ENCODE data around the gene SLC12A7.

SLC12A7 gene

DNA sequence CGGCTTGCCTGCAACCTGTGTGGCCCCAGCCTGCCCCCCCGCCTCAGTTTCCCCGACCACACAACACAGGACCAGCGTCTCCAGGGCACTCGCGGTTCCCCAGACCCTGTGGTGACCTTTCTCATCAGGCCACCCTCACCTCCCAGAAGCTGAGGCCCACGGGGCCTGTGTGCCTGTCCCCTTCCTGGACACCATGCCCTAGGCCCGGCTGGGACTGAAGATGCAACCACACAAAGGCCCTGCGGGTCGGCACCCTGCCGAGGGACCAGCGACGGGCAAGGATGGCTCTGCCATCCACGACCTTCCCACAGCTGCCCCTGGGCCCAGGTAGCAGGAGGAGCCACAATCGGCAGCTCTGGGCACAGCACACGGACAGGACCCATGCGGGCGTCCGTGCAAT lies 34.8 kb downstream of the SLC12A7 start:
- DNase-seq, result no peak

- DNase-seq, result no peak
Observed at GRCh38 chr5:1076406-1076805, 35.5 kb downstream of the SLC12A7 start.

DNA sequence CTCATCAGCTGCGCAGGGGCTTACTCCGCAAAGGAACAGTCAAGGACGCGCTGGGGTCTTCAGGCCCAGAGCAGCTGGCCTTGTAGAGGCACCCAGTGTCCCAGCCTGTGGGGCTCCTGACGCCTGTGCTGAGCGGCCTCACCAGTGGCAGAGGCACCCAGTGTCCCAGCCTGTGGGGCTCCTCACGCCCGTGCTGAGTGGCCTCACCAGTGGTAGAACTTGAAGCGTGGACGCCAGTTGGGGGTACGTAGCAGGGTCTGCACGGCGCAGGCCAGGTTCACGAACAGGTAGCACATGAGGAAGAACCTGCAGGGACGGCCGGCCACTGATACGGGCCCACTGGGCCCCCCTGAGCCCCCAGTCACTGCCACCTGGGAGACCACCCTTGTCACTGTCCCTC lies 35.9 kb downstream of the SLC12A7 start:
- DNase-seq, result no peak

DNA sequence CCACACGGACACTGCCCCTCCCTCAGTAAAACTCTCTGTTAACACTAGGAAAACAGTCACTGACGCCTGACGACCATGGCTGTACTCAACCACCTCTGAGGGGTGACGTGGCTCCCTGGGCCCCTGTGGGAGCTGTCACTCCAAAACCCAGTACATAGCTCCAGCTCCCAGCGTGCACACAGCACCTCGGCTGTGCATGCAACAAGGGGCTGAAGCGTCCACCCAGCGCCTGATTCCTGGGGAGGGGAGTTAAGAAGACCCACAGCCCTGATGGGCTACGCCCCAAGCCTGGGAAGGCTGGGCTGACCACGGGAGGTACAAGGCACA lies 36.3 kb downstream of the SLC12A7 start:
- no peak for DNase-seq

GRCh38 chr5:1074816-1075554 lies 36.9 kb downstream of the SLC12A7 start:
- no peak for DNase-seq

GRCh38 chr5:1074226-1074625 lies 37.6 kb downstream of the SLC12A7 start:
- no peak for DNase-seq

- no peak for DNase-seq
Observed at GRCh38 chr5:1073239-1074102, 38.4 kb downstream of the SLC12A7 start.

DNA sequence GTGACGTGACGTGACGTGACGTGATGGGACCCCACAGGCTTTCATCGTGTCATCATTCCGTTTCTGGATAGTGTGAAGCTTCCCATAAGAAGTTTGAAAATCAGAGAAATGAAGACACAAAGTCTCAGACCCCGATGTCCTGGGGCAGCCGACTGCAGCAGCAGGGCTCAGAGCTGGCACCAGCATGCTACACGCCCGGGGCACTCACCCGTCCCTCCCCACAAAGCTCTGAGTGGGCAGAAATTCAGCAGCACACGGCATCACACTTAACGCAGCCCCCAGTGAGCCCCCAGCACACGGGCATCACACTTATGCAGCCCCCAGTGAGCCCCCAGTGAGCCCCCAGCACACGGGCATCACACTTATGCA lies 42.2 kb downstream of the SLC12A7 start:
- no peak for DNase-seq

- DNase-seq, result no peak
Observed at GRCh38 chr5:1068895-1069719, 42.8 kb downstream of the SLC12A7 start.

DNA sequence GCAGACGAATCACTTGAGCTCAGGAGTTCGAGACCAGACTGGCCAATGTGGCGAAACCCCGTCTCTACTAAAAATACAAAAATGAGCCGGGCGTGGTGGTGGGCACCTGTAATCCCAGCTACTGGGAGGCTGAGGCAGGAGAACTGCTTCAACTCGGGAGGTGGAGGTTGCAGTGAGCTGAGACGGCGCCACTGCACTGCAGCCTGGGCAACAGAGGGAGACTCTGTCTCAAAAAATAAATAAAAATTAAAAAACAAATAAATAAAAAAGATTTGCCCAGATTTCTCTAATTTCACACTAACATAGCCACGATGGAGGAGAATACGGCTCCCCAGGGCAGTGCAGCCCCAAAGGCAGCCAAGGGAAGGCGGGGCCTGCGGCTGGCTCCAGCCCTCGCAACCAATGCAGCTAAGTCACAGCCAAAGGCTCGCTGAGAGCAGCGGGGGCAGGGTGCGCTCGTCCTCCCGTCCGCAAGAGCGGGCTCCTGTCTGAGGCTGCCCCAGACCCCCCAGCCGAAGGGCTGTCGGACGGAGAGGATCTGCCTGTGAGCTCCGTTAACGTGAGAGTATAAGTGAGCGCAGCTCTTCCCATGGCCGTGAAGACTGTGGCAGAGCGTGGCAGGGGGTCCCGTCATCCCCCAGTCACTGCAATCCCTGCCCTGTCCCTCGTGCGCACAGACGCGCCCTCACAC lies 43.5 kb downstream of the SLC12A7 start:
- DNase-seq, result no peak

DNA sequence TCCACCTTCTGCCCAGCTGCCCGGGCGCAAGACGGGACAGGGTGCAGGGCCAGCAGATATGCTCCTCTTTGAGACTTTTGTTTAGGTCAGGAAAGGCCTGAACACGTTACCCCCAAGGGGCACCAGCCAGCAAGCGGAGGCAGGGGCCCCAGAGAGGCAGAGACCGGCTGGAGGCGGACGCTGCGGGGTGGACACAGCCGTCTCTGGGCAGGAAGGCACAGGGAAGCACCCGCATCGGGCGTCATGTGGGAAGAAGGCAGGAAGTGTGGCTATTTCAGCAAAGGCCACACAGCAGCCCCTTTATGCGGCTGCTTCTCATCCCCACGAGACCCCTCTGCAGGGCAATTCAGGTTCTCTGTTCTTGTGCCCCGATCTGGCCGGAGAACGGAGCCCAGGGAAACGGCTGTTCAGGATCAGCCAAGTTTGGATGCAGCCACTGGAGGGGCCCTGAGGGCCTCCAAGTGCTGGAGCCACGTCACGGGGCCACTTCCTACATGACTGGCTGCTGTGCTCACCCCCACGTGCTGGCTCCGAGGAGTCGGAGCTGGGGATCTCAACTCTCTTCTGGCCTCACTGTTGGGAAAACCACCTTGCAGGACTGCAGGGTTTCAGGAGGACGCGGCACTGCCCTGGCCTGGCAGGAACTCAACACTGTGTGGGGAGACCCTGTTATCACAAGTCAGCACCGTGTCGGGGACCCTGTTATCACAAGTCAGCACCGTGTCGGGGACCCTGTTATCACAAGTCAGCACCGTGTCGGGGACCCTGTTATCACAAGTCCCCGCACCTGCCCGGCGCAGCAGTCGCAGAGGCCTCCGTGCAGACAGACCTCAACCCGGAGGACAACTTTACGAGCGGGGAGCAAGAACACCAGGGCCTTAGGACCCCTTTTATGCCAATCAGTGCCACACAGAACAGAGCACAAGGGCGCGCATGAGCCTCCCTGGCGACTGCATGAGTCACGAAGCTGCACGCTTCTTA lies 44.4 kb downstream of the SLC12A7 start:
- no peak for DNase-seq

DNA sequence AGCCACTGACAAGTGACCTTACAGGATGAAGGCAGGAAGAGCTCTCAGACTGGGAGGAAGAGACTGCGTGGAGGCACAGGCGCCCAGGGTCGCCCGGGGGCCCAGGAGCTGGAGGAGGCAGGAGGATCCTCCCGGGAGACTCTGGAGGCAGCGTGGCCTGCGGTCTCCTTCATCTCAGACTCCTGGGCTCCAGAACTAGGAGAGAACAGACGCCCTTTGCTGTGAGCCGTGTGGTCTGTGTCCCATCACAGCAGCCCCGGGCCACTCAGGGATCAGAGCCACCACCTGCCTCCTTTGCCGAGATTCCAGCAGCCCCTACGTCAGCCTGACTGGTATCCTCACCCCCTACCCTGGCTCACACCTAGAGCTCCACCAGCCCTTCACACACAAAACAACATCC lies 45.2 kb downstream of the SLC12A7 start:
- DNase-seq, result no peak

DNA sequence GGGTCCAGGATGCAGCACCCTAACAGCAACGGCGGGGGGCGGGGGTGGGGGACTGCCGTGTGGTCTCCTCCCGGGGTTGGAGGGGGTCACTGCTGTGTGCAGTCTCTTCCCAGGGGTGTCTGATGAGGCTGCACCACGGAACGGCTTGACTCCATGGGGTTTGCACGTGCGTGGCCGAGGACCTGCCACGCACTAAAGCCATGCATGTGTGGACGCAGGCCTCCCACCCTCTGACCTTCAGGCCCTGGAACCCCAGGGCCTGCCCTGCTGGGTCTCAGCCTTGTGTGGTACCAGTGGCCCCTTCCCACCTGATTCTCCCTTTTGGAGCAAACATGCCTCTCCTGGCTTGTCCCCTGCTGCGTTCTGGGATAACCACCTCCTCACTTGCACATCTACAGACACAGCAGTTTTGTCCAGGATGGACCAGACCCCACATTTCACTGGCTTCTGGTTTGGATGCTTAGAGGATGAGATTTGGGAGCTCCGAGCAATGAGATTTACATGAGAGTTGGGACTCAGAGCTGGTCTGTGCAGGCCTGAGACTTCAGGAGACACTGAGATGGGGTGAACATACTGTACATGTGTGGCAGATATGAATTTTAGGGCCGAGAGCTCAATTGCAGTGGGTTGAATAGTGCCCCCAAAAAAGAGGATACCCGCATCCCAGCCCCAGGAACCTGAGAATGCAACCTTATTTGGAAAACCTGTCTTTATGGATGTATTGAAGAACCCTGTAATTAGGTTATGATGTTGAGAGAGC lies 45.8 kb downstream of the SLC12A7 start:
- DNase-seq, result no peak

DNA sequence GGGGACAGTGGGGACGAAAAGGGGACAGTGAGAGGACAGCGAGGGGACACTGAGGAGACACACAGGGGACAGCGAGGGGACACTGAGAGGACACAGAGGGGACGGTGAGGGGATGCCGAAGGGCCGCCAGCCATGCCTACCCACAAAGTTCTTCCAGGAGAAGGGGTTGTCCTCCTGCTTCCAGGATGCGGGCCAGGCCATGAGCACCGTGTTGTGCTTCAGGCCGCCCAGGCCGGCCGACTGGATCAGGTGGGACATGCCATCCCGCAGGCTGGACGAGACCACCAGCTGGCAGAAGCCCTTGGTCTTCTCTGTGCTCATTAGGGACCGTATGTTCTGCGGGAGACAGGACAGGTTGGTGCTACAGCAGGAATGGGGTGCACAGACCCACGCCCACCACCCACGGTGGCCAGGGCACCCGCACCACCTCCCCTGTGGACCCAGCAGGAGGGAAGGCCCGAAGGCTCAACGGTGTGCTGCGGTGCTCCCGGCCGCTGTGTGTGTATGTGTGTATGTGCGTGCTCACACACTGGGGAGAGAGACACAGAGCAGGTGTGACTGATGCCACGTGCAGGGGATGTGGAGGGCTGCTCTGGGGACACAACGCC lies 46.6 kb downstream of the SLC12A7 start:
- DNase-seq, result no peak

DNA sequence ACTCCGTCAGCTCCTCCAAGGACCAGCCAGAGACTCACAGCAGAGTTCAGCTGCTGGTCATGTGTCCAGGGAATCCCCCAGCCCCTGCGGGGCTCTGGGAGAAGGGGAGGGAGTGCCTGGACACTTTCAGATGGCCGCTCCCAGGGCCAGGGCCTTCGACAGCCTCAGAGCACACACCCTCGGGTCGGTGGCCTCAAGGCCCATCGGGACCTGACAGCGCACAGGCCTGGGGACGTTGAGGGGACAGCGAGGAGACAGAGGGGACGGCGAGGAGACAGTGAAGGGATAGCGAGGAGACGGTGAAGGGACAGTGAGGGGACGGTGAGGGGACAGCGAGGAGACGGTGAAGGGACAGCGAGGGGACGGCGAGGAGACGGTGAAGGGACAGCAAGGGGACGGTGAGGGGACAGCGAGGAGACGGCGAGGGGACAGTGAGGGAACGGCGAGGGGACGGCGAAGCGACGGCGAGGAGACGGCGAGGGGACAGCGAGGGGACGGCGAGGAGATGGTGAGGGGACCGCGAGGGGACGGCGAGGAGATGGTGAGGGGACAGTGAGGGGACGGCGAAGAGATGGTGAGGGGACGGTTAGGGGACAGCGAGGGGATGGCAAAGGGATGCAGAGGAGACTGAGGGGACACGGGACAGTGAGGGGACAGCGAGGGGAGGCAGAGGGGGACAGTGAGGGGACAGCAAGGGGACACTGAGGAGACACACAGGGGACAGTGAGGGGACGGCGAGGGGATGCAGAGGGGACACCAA lies 47.3 kb downstream of the SLC12A7 start:
- DNase-seq, result no peak

- no peak for DNase-seq
Observed at GRCh38 chr5:1063661-1064382, 48.0 kb downstream of the SLC12A7 start.

DNA sequence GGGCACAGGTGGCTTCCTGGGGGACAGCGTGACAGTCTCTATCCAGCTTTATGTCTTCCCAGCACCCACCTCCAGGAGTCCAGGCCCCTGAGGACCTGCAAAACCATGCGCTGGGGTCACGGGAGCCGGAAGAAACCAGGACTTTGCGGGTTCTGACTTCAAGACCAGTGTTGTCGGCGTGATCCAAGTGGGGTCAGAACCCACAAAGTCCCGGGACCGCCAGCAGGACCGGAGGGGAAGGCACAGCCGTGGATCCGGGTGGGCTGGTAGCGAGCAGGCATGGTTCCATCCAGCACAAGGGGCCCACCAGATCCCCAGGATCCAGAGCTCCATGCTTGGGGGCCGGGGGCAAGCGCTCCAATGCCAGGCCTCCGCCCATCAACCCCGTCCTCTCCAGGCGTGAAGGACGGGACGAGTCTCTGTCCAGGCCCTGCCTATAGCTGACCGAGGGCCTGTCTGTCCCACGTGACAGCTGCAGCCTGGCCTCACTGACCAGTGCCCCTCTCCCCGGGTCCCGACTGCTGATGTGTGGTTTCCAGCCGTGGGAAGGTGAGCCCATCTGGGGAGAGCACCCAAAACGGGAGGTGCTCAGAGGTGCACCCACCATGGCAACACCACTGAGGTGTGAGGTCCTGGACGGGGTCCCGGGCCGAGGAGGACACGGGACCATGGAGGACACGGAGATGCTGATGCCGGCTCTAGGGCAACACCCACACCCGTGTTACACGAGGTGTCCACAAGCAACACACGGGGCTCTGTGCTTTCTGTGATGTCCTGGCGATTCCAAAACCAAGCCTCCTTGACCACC lies 48.9 kb downstream of the SLC12A7 start:
- no peak for DNase-seq

DNA sequence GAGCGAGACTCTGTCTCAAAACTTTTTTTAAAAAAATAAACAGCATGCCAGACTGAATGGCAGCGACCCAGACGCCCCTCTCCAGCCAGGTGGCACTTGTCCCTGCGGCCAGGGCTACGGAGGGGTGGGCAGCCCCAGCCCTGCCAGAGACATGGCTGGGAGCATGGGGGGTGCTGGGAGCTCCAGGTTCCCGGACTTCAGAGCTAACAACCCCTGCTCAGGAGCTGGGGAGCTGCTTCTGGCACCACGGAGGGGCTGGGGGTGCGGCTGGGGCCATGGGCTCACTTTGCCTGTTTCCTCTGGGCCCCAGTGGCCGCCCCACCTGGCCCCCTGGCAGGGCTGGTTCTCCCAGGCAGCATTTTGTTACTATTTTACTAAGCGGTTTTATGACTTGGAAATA lies 49.9 kb downstream of the SLC12A7 start:
- DNase-seq, result no peak

Measured in femur (tissue), 1 donor.